ENCODE measurements around the gene AQP10.

GRCh38 chr1:154327466-154328317, 6.8 kb downstream of the AQP10 start:
- TF ChIP-seq CTCF (IDR thresholded peaks at IDR 0.05) (no peak), POLR2AphosphoS5 (IDR thresholded peaks at IDR 0.05) (peak in 1 of 2 donors; percentile 48), POLR2A (IDR thresholded peaks at IDR 0.05) (no peak)
